K562 (cell line): Measurements from ENCODE around the gene VPS26A. TPM values are rescaled to one million over a fixed set of nuclear protein-coding genes. Genes with fewer than 3 reads are reported as not detected.
A peak's percentile ranks its signal among the peaks of the same experiment; 100 is the strongest.

Experiments used
- ATF1 ChIP-seq, 2 experiments: fragments of 450-650 bp in 1 of 2; IDR thresholded peaks; 2 replicates each; pipeline ENCODE4 v1.6.1; 2016; ENCODE audit warnings: missing compliant biosample characterization in 1 of 2, missing genetic modification characterization in 1 of 2
- BDP1 ChIP-seq: IDR thresholded peaks from 3 replicates; pipeline ENCODE4 v1.6.1; 2011; ENCODE audit not compliant: insufficient read length, insufficient read depth
- EP400 ChIP-seq: fragments of 450-650 bp; IDR thresholded peaks from 2 replicates; pipeline ENCODE4 v1.6.1; 2017; ENCODE audit warnings: antibody characterized with exemption, mild to moderate bottlenecking, moderate library complexity
- IRF2 ChIP-seq: sonication (generic); formaldehyde crosslinking; IDR thresholded peaks from 2 replicates; pipeline ENCODE4 v1.8.1; 2022; ENCODE audit warnings: mild to moderate bottlenecking, missing genetic modification reagents
- NBN ChIP-seq: fragments of 450-650 bp; IDR thresholded peaks from 2 replicates; pipeline ENCODE4 v1.6.1; 2016; ENCODE audit warnings: low read depth, mild to moderate bottlenecking
- NELFE ChIP-seq: IDR thresholded peaks from 2 replicates; pipeline ENCODE4 v1.6.1; 2011; ENCODE audit warnings: mild to moderate bottlenecking; ENCODE audit not compliant: insufficient read depth, insufficient read length
- NR2F6 ChIP-seq: fragments of 450-650 bp; formaldehyde crosslinking; IDR thresholded peaks from 2 replicates; pipeline ENCODE4 v1.4.0; 2020; ENCODE audit warnings: mild to moderate bottlenecking
- RBFOX2 ChIP-seq: fragments of 200-400 bp; formaldehyde crosslinking; IDR thresholded peaks from 2 replicates; pipeline ENCODE4 v1.6.1; 2017; ENCODE audit warnings: low read depth, mild to moderate bottlenecking, low read length, moderate library complexity
- RFX7 ChIP-seq: fragments of 250-450 bp; sonication (Bioruptor Pico); IDR thresholded peaks from 2 replicates; pipeline ENCODE4 v1.5.1; 2021; ENCODE audit warnings: mild to moderate bottlenecking
- SMC3 ChIP-seq: conservative IDR thresholded peaks from 2 replicates; pipeline ENCODE4 v1.6.1; 2011; ENCODE audit warnings: low read depth, low read length, improper control_type of control experiment; ENCODE audit not compliant: insufficient read depth
- ZNF124 ChIP-seq: sonication (generic); formaldehyde crosslinking; IDR thresholded peaks from 2 replicates; pipeline ENCODE4 v1.8.1; 2022; ENCODE audit warnings: missing genetic modification reagents
- ZNF143 ChIP-seq: sonication (generic); formaldehyde crosslinking; IDR thresholded peaks from 2 replicates; pipeline ENCODE4 v1.9.0; 2022; ENCODE audit warnings: mild to moderate bottlenecking, missing genetic modification reagents
- ZNF324 ChIP-seq: fragments of 250-450 bp; sonication (Bioruptor Pico); IDR thresholded peaks from 2 replicates; pipeline ENCODE4 v1.4.0; 2020; ENCODE audit warnings: mild to moderate bottlenecking
- ZNF561 ChIP-seq: fragments of 450-650 bp; formaldehyde crosslinking; conservative IDR thresholded peaks from 2 replicates; pipeline ENCODE4 v1.4.0; 2020; ENCODE audit warnings: mild to moderate bottlenecking, moderate library complexity
- ZNF668 ChIP-seq: fragments of 250-450 bp; sonication (Bioruptor Pico); IDR thresholded peaks from 2 replicates; pipeline ENCODE4 v1.8.0; 2022; ENCODE audit warnings: mild to moderate bottlenecking, inconsistent platforms
- polyA plus RNA-seq, 8 experiments: library from polyadenylated mRNA; depleted of rRNA in 4 of 8; stranded (reverse) in 5 of 8; unstranded in 3 of 8; fragments of >200 nt; fragmentation: Nextera tagmentation in 2 of 8; fragmentation: Illumina TruSeq in 1 of 8; extraction: Ambion mirVana in 2 of 8; extraction: Trizol in 1 of 8; gene quantifications; 2 replicates each; pipeline versions ENCODE4 v1.2.1 to v1.2.3, GENCODE V29; 2011 to 2014; ENCODE audit warnings: inconsistent platforms in 1 of 8, missing spikeins in 1 of 8
- total RNA-seq, 7 experiments: library from RNA; depleted of rRNA in 6 of 7; stranded (reverse); fragments of >200 nt in 6 of 7; fragmentation: Illumina TruSeq in 2 of 7; extraction: Trizol in 2 of 7; gene quantifications; 2 replicates each; pipeline versions ENCODE4 v1.2.1 to v1.2.3, GENCODE V29; 2011 to 2021; ENCODE audit warnings: low replicate concordance in 1 of 7
- TF ChIP-seq, protein P1 (sequence below), 2 experiments: fragments of 450-650 bp in 1 of 2; sonication (generic) in 1 of 2; formaldehyde crosslinking in 1 of 2; IDR thresholded peaks in 1 of 2; conservative IDR thresholded peaks in 1 of 2; 2 replicates each; pipeline versions ENCODE4 v1.6.1 to v1.8.1; 2016 to 2023; ENCODE audit warnings: mild to moderate bottlenecking in 2 of 2, moderate library complexity in 2 of 2, inconsistent platforms in 1 of 2, missing genetic modification reagents in 1 of 2
- TF ChIP-seq, protein P2 (sequence below), 2 experiments: fragments of 450-650 bp; conservative IDR thresholded peaks; 2 replicates each; pipeline ENCODE4 v1.6.1; 2017; ENCODE audit warnings: mild to moderate bottlenecking in 2 of 2, moderate library complexity in 2 of 2

VPS26A gene
- total and polyA plus RNA-seq, 9 of the 15 experiments (the other 6 are each of a cell fraction or from before 2014, with no cell fraction given), result 47.1 to 137 (median 69.3) TPM

DNA sequence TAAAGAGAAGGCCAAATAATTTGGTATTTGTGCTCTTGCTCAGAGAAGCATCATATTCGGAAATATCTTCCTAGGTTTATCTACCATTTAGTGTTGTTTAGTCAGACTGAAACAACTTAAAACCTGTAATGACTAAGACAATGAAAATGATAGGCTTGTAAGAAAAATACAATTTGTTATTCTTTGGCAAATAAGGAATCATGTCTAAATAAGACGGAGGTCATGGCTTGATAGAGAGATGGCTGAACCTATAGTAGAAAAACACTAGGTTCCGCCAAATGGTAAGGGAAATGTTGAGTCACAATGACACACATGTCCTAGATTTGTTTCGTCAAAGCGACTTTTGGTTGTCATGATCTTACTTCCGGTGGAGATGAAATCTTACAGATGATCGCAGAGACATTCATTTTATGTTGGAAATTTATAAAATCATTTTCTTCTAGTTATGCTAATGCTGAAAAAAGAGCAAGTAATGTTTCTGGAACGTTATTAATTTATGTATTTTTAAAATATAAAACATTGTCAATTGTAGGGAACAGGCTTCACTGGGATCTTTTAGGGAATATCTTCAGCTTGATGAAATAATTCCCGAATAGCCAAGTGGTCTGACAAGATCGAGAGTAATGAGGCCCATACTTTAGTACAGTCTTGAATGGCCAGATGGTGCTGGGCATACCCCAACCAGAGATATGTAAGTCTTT lies 35.0 kb upstream of the VPS26A start (continued):
- TF ChIP-seq ZNF668 (CRISPR knock-in tag) (no peak), ZNF324 (CRISPR knock-in tag) (no peak), ZNF561 (CRISPR knock-in tag) (no peak), NELFE (no peak), BDP1 (no peak), RBFOX2 (peak; percentile 22), EP400 (peak; percentile 82), NBN (peak; percentile 98), ATF1 (CRISPR knock-in tag; IDR thresholded peaks at IDR 0.05) (no peak; the same call in 1 of the 2 replicates), ATF1 (tag; IDR thresholded peaks at IDR 0.05) (peak; percentile 96), NR2F6 (CRISPR knock-in tag) (no peak), SMC3 (no peak), ZNF124 (CRISPR knock-in tag) (no peak), RFX7 (CRISPR knock-in tag) (no peak), IRF2 (CRISPR knock-in tag) (no peak), ZNF143 (no peak)
- TF ChIP-seq, protein P1, sequence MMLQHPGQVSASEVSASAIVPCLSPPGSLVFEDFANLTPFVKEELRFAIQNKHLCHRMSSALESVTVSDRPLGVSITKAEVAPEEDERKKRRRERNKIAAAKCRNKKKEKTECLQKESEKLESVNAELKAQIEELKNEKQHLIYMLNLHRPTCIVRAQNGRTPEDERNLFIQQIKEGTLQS (IDR thresholded peaks at IDR 0.05), result peak; percentile 91
- TF ChIP-seq, protein P1 (CRISPR knock-in tag; conservative IDR thresholded peaks at IDR 0.05), result peak; percentile 53; the same call in 1 of the 2 replicates
- TF ChIP-seq, protein P2, sequence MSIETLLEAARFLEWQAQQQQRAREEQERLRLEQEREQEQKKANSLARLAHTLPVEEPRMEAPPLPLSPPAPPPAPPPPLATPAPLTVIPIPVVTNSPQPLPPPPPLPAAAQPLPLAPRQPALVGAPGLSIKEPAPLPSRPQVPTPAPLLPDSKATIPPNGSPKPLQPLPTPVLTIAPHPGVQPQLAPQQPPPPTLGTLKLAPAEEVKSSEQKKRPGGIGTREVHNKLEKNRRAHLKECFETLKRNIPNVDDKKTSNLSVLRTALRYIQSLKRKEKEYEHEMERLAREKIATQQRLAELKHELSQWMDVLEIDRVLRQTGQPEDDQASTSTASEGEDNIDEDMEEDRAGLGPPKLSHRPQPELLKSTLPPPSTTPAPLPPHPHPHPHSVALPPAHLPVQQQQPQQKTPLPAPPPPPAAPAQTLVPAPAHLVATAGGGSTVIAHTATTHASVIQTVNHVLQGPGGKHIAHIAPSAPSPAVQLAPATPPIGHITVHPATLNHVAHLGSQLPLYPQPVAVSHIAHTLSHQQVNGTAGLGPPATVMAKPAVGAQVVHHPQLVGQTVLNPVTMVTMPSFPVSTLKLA (conservative IDR thresholded peaks at IDR 0.05), result peak; percentile 63 to 68
